ENCODE data around the gene DLG2.

GRCh38 chr11:83571302-83571701 lies 2055.8 kb downstream of the DLG2 start:
- no peak for TF ChIP-seq CTCF (IDR thresholded peaks at IDR 0.05; ENCODE audit: insufficient read depth, low read depth, low read length)
- TF ChIP-seq EZH2 (IDR thresholded peaks at IDR 0.05; ENCODE audit: insufficient read depth, low read length) = no peak
